Heart left ventricle (tissue), 13 donors: ENCODE results near the gene S100A4.

Experiments
- CTCF ChIP-seq, 12 donors: fragments of 200-600 bp; sonication (generic) in 4 of 12; IDR thresholded peaks; one replicate each; pipeline versions ENCODE4 v1.5.0 to v1.8.0; 2018 to 2022; ENCODE audit warnings: antibody characterized with exemption in 12 of 12, mild to moderate bottlenecking in 5 of 12
- POLR2A ChIP-seq, 2 donors: fragments of 450-650 bp; IDR thresholded peaks; one replicate each; pipeline ENCODE4 v1.6.1; 2017; ENCODE audit warnings: antibody characterized with exemption in 2 of 2, mild to moderate bottlenecking in 2 of 2, moderate library complexity in 2 of 2
- donor health status: ischemic (EF 13 %, LVEDD 7.1; RV severe dilation, severe dysfunction).
- donor health status: DM: no; HTN: yes; CAD: no.
- donor health status: DM: no; HTN: no; CAD: no.
- donor health status: ischemic (EF 25% LVEDD 6.9; RV normal size, moderate dysfunction).
- donor health status: ischemic (EF 25% LVEDD 5.7; RV mildly dilated, moderate dysfunction).
- donor health status: ischemic (EF 35%, LVEDD 5.7; RV mildly dilated, moderate dysfunction).
- donor health status: nonischemic (EF 11% LVEDD 7.7; RV severe dilation, severe dysfunction).
- donor health status: DM: yes; HTN: yes; CAD: no.
- donor health status: PGD.
- donor health status: ischemic (EF 29% LVEDD 5.4; RV normal size, mild dysfunction).
- donor health status: nonischemic (EF 23%, LVEDD 6.1; RV moderate dilation, normal function).

- TF ChIP-seq POLR2A (IDR thresholded peaks at IDR 0.05) (no peak), CTCF (IDR thresholded peaks at IDR 0.05) (no peak)
Observed at GRCh38 chr1:153519242-153519641, 26.4 kb downstream of the S100A4 start.
